Measurements from ENCODE around the gene RGS16. TPM values are rescaled to one million over a fixed set of nuclear protein-coding genes. Genes with fewer than 3 reads are reported as not detected.

RGS16 gene
- total RNA-seq, 1 donor, result 1.3 TPM

DNA sequence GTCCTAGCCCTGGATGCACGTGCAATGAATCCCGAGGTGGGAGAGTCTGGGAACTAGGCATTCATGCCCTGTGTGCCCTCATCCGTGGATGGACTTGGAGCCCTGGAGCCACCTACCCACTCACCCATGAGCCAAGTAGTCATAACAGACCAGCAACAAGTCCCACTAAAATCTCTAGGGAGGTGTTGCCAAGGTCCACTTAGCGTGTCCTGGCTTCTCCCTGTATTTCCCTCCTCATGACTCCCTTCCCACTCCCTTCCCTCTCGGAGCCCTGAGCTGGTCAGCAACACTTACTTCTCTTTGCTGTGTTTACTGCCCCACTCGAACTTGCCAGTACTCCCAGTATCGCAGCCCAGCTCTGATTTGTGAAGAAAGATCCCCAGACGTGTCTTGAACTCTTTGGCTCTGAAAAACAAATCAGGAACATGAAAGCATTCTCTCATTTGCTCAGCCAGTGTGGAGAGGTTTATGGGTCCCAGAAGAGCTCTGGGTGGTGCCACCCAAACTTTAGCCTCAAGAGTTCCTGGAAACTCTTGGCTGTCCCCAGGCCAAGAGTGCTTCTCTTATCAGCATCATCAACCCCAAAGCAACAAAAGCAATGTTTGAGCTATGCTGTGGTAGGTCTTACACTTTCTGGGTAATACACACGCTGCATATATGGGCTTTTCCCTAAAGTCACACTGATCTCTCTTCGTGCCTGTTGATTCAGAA, 1.1 kb downstream of the RGS16 start:
- TF ChIP-seq, protein P1, sequence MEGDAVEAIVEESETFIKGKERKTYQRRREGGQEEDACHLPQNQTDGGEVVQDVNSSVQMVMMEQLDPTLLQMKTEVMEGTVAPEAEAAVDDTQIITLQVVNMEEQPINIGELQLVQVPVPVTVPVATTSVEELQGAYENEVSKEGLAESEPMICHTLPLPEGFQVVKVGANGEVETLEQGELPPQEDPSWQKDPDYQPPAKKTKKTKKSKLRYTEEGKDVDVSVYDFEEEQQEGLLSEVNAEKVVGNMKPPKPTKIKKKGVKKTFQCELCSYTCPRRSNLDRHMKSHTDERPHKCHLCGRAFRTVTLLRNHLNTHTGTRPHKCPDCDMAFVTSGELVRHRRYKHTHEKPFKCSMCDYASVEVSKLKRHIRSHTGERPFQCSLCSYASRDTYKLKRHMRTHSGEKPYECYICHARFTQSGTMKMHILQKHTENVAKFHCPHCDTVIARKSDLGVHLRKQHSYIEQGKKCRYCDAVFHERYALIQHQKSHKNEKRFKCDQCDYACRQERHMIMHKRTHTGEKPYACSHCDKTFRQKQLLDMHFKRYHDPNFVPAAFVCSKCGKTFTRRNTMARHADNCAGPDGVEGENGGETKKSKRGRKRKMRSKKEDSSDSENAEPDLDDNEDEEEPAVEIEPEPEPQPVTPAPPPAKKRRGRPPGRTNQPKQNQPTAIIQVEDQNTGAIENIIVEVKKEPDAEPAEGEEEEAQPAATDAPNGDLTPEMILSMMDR (IDR thresholded peaks at IDR 0.05; ENCODE audit: insufficient read depth, low read depth, low read length), result no peak
- DNase-seq (ENCODE audit: low read depth), result no peak
- H3K4me3 ChIP-seq (ENCODE audit: low read depth, low read length), result peak overlapping the region; percentile 40

DNA sequence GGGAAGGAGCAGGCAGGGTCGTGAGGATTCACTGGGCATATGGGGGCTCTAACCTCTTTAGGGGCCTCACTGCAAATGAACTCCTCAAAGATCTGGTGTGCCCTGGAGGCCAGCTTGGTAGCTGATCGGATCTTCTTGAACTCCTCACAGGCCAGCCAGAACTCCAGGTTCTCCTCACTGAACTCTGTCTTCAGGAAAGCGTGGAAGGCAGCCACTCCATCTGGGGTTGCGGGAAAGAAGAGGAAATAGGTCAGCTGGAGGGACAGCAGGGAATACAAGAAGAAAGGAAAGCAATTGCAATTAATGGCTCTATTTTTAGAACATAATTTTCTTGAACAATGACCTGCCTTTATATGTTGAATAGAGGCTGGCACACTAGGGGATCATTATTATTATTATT, 2.3 kb downstream of the RGS16 start:
- TF ChIP-seq, protein P1 (IDR thresholded peaks at IDR 0.05; ENCODE audit: insufficient read depth, low read depth, low read length), result no peak
- no peak overlapping the region for H3K4me3 ChIP-seq (ENCODE audit: low read depth, low read length)
- no peak for DNase-seq (ENCODE audit: low read depth)

DNA sequence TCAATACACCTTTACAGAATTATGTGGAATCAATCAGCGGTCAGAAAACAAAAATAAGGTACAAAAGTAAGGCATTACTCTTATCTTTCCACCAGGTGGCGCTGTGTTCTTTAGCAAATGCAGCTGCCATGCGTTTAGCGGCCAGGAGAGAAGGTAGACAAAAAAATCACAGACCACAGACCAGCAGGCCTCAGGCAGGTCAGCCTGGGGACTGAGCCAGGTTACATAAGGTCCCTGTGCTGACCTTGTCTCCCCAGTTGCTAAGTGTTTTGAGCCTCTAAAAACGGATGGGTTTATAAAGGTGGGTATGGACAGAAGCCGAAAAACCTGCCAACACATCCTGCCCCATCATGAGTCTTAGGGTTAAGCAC, 2.8 kb downstream of the RGS16 start:
- TF ChIP-seq, protein P1 (IDR thresholded peaks at IDR 0.05; ENCODE audit: insufficient read depth, low read depth, low read length), result peak; percentile 72
- H3K4me3 ChIP-seq (ENCODE audit: low read depth, low read length), result no peak overlapping the region
- DNase-seq (ENCODE audit: low read depth), result peak; percentile 83

DNA sequence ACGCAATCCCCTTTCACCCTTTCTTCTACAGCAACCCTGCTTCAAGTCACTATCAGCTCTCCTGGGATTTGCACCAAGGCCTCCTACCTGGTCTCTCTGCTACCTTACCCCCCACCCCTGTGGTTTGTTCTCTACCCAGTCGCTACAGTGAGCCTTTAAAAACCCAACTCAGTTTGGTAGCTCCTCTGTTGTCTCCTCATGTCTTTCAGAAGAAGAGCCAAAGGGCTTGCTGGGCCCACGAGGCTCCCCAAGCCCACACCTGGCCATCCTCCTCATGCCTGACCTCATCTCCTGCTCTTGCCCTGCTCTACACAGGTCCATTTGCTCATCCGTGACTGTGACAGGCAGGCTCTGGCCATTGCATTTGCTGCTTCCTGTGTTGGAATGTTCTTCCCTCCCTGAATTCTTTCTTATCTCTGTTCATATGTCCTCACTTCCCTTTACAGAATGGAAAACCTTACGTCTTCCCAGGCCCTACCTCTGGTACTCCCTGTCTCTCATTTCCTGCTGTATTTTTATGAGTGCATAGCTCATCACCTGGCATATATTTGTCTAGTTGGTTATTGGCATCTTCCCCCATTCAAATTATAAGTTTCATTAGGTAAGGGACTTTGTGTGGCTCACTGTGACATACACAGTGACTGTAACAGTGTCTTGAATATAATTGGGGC, 3.3 kb downstream of the RGS16 start:
- TF ChIP-seq, protein P1 (IDR thresholded peaks at IDR 0.05; ENCODE audit: insufficient read depth, low read depth, low read length), result no peak
- H3K4me3 ChIP-seq (ENCODE audit: low read depth, low read length), result no peak overlapping the region
- no peak for DNase-seq (ENCODE audit: low read depth)

DNA sequence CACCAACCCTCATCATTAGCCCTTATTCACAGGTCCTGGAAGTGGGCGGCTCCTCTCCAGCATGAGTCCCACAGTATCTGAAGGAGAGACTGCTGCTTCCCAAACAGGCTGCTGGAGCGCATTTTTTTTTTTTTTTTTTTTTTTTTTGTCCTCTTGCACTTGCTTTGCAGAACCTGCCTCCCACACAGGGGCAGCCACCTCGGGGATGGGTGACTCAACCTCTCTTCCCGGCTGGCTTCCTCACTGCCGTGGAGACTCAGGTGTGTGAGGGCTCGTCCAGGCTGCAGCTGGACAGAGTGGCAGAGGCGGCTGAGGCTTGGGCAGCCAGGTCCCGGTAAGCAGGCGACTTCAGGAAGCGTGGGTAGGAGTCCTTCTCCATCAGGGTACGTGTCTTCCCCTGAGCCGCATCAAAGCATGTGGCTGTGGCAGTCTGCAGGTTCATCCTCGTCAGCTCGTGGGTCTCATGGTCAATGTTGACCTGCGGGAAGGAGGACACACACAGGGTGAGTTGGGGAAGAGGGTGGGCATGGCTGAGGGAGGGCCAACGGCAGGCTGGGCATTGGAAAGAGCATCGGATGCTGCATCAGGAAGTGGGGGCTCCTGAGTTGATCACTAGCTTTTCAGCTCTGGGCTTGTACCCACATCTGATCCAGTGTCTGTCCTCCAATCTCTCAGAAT, 4.0 kb downstream of the RGS16 start:
- TF ChIP-seq, protein P1 (IDR thresholded peaks at IDR 0.05; ENCODE audit: insufficient read depth, low read depth, low read length), result no peak
- H3K4me3 ChIP-seq (ENCODE audit: low read depth, low read length), result no peak overlapping the region
- DNase-seq (ENCODE audit: low read depth), result no peak

DNA sequence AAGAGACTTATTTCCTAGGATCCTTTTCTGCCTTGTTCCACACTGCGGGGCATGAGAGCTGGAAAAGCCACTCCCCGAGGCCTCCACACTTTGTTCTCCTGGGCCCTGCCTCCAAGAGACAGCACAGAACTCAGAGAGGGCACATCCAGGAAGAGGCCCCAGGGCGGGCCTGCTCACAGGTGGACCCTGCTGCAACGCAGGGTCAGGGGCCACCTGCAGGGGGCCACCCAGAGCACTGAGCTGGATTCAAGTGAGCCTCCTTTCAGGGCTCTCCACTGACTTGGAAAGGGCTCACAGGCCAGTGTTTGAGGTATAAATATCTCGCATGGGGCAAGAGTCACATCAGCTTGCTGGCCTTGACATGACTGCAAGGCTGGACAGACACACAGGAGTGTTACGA, 4.8 kb downstream of the RGS16 start:
- TF ChIP-seq, protein P1 (IDR thresholded peaks at IDR 0.05; ENCODE audit: insufficient read depth, low read depth, low read length), result peak; percentile 44
- no peak overlapping the region for H3K4me3 ChIP-seq (ENCODE audit: low read depth, low read length)
- DNase-seq (ENCODE audit: low read depth), result no peak

Data from fibroblast of villous mesenchyme (primary cell).